Measurements from ENCODE around the gene FYN. TPM values are rescaled to one million over a fixed set of nuclear protein-coding genes. Genes with fewer than 3 reads are reported as not detected.

FYN gene
- total RNA-seq, 4 donors from 2014 or later = 108 to 281 (median 186) TPM

- ATAC-seq (ENCODE audit: low FRiP score) (no peak), DNase-seq (ENCODE audit: low spot score) (no peak)
- no peak for TF ChIP-seq CTCF (IDR thresholded peaks at IDR 0.05)
Measured at GRCh38 chr6:111864138-111865048, 8.9 kb downstream of the FYN start.

- DNase-seq (ENCODE audit: low spot score) (no peak), ATAC-seq (ENCODE audit: low FRiP score) (no peak)
- TF ChIP-seq CTCF (IDR thresholded peaks at IDR 0.05) = no peak
Measured at GRCh38 chr6:111862741-111863140, 10.5 kb downstream of the FYN start.

- TF ChIP-seq CTCF (IDR thresholded peaks at IDR 0.05) = no peak
- ATAC-seq (ENCODE audit: low FRiP score) (no peak), DNase-seq (ENCODE audit: low spot score) (no peak)
Measured at GRCh38 chr6:111862314-111862713, 10.9 kb downstream of the FYN start.

- DNase-seq (ENCODE audit: low spot score) (no peak), ATAC-seq (ENCODE audit: low FRiP score) (no peak)
- no peak for TF ChIP-seq CTCF (IDR thresholded peaks at IDR 0.05)
Measured at GRCh38 chr6:111861431-111861885, 11.8 kb downstream of the FYN start.

GRCh38 chr6:111858347-111858746 is 14.9 kb downstream of the FYN start:
- no peak for TF ChIP-seq CTCF (IDR thresholded peaks at IDR 0.05)
- DNase-seq (ENCODE audit: low spot score) = no peak
- ATAC-seq (ENCODE audit: low FRiP score) = no peak

GRCh38 chr6:111857674-111858337 is 15.4 kb downstream of the FYN start:
- DNase-seq (ENCODE audit: low spot score) = no peak
- TF ChIP-seq CTCF (IDR thresholded peaks at IDR 0.05) = no peak
- ATAC-seq (ENCODE audit: low FRiP score) = no peak
